MM.1S (cell line): ENCODE data around the gene RINL.

Source experiments
- CTCF ChIP-seq: fragments of 300-600 bp; sonication (generic); IDR thresholded peaks from 2 replicates; pipeline ENCODE4 v1.5.1; 2016; ENCODE audit warnings: antibody characterized with exemption, low read length, mixed read lengths
- EZH2 ChIP-seq: fragments of 300-600 bp; sonication (generic); optimal IDR thresholded peaks from 2 replicates; pipeline ENCODE3; 2017; ENCODE audit warnings: low read depth, mild to moderate bottlenecking, antibody characterized with exemption, low read length, mixed read lengths
- EZH2phosphoT487 ChIP-seq: fragments of 300-600 bp; sonication (generic); IDR thresholded peaks from 2 replicates; pipeline ENCODE4 v1.6.1; 2018; ENCODE audit warnings: antibody characterized with exemption, low read length

- no peak for TF ChIP-seq CTCF
- TF ChIP-seq EZH2phosphoT487, result no peak
- no peak for TF ChIP-seq EZH2
Measured at GRCh38 chr19:38841180-38841766, 36.8 kb downstream of the RINL start.
